GM10266 (cell line): ENCODE data around the gene ANO6.
A peak's percentile ranks its signal among the peaks of the same experiment; 100 is the strongest.
"Not testable (repeated sequence)": the region's sequence is repeated elsewhere in the genome, so short reads cannot be mapped to it uniquely, and the experiment has no call there.

ENCODE experiments used
- DNase-seq: peaks from one replicate; pipeline ENCODE4 v3.0.0; 2012; ENCODE audit errors: extremely low spot score
- CTCF ChIP-seq: IDR thresholded peaks from 2 replicates; pipeline ENCODE4 v1.5.1; 2012; ENCODE audit warnings: mild to moderate bottlenecking, low read depth; ENCODE audit not compliant: control insufficient read depth, insufficient read depth; ENCODE audit errors: missing control alignments

Gene ANO6

GRCh38 chr12:45257185-45257930 is 41.5 kb downstream of the ANO6 start:
- peak; percentile 2 for TF ChIP-seq CTCF
- DNase-seq = peak; percentile 42

GRCh38 chr12:45259675-45260074 is 43.8 kb downstream of the ANO6 start:
- DNase-seq = no peak

GRCh38 chr12:45260104-45260815 is 44.4 kb downstream of the ANO6 start:
- TF ChIP-seq CTCF = no peak
- no peak for DNase-seq

More at GRCh38 chr12:45259675-45260074, 43.8 kb downstream of the ANO6 start:
- no peak for TF ChIP-seq CTCF

DNA sequence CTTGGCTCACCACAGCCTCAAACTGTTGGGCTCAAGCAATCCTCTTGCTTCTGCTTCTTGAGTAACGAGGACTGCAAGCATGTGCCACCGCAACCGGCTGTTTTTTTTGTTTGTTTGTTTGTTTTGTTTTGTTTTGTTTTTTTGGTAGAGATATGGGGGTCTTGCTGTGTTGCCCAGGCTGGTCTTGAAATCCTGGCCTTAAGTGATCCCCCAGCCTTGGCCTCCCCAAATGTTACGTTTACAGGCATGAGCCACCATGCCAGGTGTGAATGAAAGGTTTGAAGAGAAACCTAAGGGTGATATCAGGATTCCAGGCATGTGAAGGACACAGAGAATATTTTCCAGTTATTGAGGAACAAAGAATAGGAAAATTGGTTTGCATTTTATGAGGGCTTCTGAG is 45.0 kb downstream of the ANO6 start:
- no peak for DNase-seq
- no peak for TF ChIP-seq CTCF

DNA sequence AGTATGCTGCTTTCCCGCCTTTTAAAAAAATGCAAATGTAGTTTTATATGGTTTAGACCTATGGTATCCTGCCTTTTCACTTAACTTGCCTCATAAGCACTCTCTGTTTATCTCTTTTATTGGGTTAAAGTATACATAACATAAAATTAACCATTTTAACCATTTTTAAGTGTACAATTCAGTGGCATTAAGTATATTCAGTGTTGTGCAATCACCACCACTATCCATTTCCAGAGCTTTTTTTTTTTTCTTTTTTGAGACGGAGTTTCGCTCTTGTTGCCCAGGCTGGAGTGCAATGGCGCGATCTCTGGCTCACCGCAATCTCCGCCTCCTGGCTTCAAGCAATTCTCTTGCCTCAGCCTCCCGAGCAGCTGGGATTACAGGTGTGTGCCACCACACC is 46.3 kb downstream of the ANO6 start:
- DNase-seq = not testable (repeated sequence)

DNA sequence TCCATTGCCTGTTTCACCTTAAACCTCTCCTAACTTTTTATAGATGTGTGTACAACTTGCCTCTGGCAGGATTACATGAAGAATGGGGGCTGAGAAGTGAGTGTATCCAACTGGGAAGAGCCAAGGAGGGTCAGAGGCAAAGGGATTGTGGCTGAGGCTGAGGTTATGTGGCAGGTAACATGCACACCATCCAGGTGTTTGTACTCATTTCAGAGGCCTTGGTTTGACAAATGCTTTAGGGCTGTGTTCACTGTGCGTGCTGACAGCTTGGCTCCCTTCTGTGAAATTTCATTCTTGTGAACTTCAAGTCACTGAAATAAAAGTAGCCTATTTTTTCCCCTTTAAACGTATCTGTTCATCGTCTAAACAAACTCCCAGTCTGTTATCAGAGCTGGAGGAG is 47.7 kb downstream of the ANO6 start:
- TF ChIP-seq CTCF = no peak
- DNase-seq = no peak

DNA sequence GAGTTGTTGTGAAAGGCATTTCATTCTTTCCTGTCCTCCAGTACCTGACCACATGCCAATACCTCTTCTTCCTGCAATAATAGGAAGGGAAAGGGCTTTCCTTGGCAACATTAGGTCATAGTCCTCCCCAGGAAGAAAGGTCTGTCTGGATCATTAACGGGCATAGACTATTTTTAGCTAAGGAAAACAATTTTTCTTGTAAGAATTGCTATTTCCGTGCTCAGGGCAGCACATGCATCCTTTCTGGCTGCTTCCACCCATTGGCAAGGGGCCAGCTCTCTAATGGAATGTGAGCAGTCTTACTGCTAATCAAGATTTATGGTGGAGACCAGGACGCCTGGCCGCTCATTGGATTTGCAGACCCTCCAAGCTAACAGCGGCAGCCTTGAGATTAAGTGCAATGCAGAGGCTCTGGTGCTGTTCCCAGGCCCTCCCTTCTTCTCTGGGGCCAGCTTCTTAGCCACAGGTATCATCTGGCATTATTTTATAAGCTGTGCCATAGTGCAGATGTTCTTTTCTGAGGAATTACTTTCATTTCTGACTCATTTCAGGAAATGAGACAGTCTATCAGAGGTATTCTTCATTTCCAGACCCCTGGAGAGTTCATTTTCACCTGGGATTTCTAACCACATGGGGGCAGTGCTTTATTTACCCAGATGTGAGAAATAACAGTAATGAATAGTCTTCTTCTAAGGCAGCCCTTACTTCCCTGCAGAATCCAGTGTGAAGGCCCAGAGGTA is 52.9 kb downstream of the ANO6 start:
- DNase-seq = no peak
- peak; percentile 35 for TF ChIP-seq CTCF
